Measurements from ENCODE around the gene NWD2. TPM values are rescaled to one million over a fixed set of nuclear protein-coding genes. Genes with fewer than 3 reads are reported as not detected.

Gene NWD2
- total RNA-seq, 2 donors from 2014 or later = 0.23 TPM; not detected in 1

DNA sequence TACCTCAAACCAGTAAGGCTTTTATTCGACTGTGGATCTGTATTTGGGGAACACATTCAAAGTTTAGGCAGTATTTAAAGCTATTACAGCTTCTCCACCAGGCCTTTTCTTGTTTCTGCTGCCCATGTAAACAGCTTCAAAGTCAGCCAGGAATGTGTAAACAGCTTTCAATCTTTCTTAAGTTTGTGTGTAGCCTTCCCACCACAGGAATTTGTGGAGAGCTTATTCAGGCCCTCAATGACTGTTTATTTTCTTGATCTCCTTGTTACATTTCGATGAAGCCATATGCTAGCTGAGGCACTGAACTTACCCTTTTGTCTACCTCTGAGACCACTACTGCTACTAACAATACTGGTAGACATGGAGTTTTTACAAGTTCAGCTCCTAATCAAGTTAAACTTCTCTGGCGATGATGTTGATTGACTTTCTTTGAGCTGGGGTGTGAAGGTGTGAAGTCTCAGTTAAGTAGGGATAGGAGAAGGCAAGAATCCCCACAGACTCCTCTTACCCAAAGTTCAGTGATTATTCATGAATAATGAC is 72.6 kb downstream of the NWD2 start:
- DNase-seq (ENCODE audit: low spot score) = no peak
- Histone ChIP-seq H3K27ac (no peak overlapping the region), H3K4me3 (no peak overlapping the region), H3K36me3 (no peaks in the 10 kb centered on the region), H3K9me3 (no peaks in the 10 kb centered on the region), H3K27me3 (replicated peaks; ENCODE audit: insufficient read depth) (no peaks in the 10 kb centered on the region), H3K4me1 (replicated peaks) (no peaks in the 10 kb centered on the region)
- 23% methylated on average over 3 of the region's 3 CpGs for WGBS
- intact Hi-C loops (cut with DNase I) = no loop called here
- TF ChIP-seq POLR2A (IDR thresholded peaks at IDR 0.05) = no peak
- TF ChIP-seq POLR2AphosphoS5 (IDR thresholded peaks at IDR 0.05) = no peak
- no peak for TF ChIP-seq CTCF (IDR thresholded peaks at IDR 0.05)

GRCh38 chr4:37320513-37321235 is 76.1 kb downstream of the NWD2 start:
- no peaks in the 10 kb centered on the region for H3K27me3 ChIP-seq (replicated peaks; ENCODE audit: insufficient read depth)
- intact Hi-C loops (cut with DNase I) = no loop called here
- no peaks in the 10 kb centered on the region for H3K4me1 ChIP-seq (replicated peaks)
- WGBS = 67% methylated on average over 5 of the region's 5 CpGs
- H3K4me3 ChIP-seq = no peak overlapping the region
- no peaks in the 10 kb centered on the region for H3K9me3 ChIP-seq
- no peak for DNase-seq (ENCODE audit: low spot score)
- H3K27ac ChIP-seq = no peak overlapping the region
- H3K36me3 ChIP-seq = no peaks in the 10 kb centered on the region
- TF ChIP-seq POLR2A (IDR thresholded peaks at IDR 0.05) (no peak), POLR2AphosphoS5 (IDR thresholded peaks at IDR 0.05) (no peak), CTCF (IDR thresholded peaks at IDR 0.05) (no peak)

DNA sequence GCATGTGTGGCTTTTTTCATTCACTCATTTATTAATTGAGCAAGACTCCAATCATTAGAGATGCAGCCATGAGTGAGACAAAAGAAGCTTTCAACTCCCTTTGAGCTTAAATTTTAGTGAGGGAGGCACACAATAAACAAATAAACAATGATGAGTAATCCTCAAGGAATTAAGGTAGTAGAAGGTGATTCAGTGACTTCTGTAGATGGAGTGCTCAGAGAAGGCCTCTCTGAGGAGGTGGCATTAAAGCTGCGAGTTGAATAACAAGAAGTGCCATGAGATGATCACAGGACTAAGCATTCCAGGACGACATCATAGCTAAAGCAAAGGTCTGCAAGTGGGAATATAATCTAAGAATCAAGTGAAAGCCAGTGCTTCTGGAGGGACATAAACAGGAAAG is 77.6 kb downstream of the NWD2 start:
- Histone ChIP-seq H3K9me3 (no peaks in the 10 kb centered on the region), H3K27me3 (replicated peaks; ENCODE audit: insufficient read depth) (no peaks in the 10 kb centered on the region), H3K4me3 (no peak overlapping the region), H3K4me1 (replicated peaks) (no peaks in the 10 kb centered on the region), H3K36me3 (no peaks in the 10 kb centered on the region), H3K27ac (no peak overlapping the region)
- WGBS = 59% methylated on average over 2 of the region's 2 CpGs
- intact Hi-C loops (cut with DNase I) = no loop called here
- no peak for DNase-seq (ENCODE audit: low spot score)
- TF ChIP-seq CTCF (IDR thresholded peaks at IDR 0.05) = no peak
- TF ChIP-seq POLR2AphosphoS5 (IDR thresholded peaks at IDR 0.05) = no peak
- no peak for TF ChIP-seq POLR2A (IDR thresholded peaks at IDR 0.05)

GRCh38 chr4:37324546-37324945 is 80.0 kb downstream of the NWD2 start:
- Histone ChIP-seq H3K4me3 (no peak overlapping the region), H3K9me3 (no peaks in the 10 kb centered on the region), H3K27me3 (replicated peaks; ENCODE audit: insufficient read depth) (no peaks in the 10 kb centered on the region), H3K27ac (no peak overlapping the region), H3K4me1 (replicated peaks) (no peaks in the 10 kb centered on the region), H3K36me3 (no peaks in the 10 kb centered on the region)
- no peak for DNase-seq (ENCODE audit: low spot score)
- 60% methylated on average over 6 of the region's 6 CpGs for WGBS
- intact Hi-C loops (cut with DNase I) = no loop called here
- TF ChIP-seq POLR2A (IDR thresholded peaks at IDR 0.05) (no peak), POLR2AphosphoS5 (IDR thresholded peaks at IDR 0.05) (no peak), CTCF (IDR thresholded peaks at IDR 0.05) (no peak)

GRCh38 chr4:37326852-37327251 is 82.3 kb downstream of the NWD2 start:
- Histone ChIP-seq H3K9me3 (no peaks in the 10 kb centered on the region), H3K36me3 (no peaks in the 10 kb centered on the region), H3K27me3 (replicated peaks; ENCODE audit: insufficient read depth) (no peaks in the 10 kb centered on the region), H3K4me1 (replicated peaks) (no peaks in the 10 kb centered on the region), H3K27ac (no peak overlapping the region), H3K4me3 (no peak overlapping the region)
- DNase-seq (ENCODE audit: low spot score) = no peak
- intact Hi-C loops (cut with DNase I) = no loop called here
- WGBS = 81% methylated on average over 1 of the region's 1 CpG
- no peak for TF ChIP-seq CTCF (IDR thresholded peaks at IDR 0.05)
- no peak for TF ChIP-seq POLR2AphosphoS5 (IDR thresholded peaks at IDR 0.05)
- no peak for TF ChIP-seq POLR2A (IDR thresholded peaks at IDR 0.05)

Data from prostate gland (tissue), 2 donors.